Stimulated activated memory B cell treated with anti-CD40 and anti-IgM and Interleukin-4, amounts not matched to agents 10 μg/mL and 1 μg/mL and 100 μg/mL, for 72 hours (primary cell): ENCODE measurements around the gene TMA16.

Source experiments
- ATAC-seq: fragments of 150-1000 bp; cut with Tn5 transposase; 2 replicates; pipeline ENCODE4 v1.10.0; 2021
- H3K27ac Mint-ChIP-seq: one replicate; pipeline ENCODE4 v1.8.0; 2022; ENCODE audit warnings: mild to moderate bottlenecking, mixed read lengths
- H3K27me3 Mint-ChIP-seq: one replicate; pipeline ENCODE4 v1.8.0; 2022; ENCODE audit warnings: mixed read lengths
- H3K36me3 Mint-ChIP-seq: one replicate; pipeline ENCODE4 v1.8.0; 2022; ENCODE audit warnings: mixed read lengths
- H3K4me1 Mint-ChIP-seq: one replicate; pipeline ENCODE4 v1.8.0; 2022; ENCODE audit warnings: mixed read lengths
- H3K4me3 Mint-ChIP-seq: one replicate; pipeline ENCODE4 v1.8.0; 2022; ENCODE audit warnings: mild to moderate bottlenecking, moderate library complexity, mixed read lengths
- H3K9me3 Mint-ChIP-seq: one replicate; pipeline ENCODE4 v1.8.0; 2022; ENCODE audit warnings: mixed read lengths

Gene TMA16

DNA sequence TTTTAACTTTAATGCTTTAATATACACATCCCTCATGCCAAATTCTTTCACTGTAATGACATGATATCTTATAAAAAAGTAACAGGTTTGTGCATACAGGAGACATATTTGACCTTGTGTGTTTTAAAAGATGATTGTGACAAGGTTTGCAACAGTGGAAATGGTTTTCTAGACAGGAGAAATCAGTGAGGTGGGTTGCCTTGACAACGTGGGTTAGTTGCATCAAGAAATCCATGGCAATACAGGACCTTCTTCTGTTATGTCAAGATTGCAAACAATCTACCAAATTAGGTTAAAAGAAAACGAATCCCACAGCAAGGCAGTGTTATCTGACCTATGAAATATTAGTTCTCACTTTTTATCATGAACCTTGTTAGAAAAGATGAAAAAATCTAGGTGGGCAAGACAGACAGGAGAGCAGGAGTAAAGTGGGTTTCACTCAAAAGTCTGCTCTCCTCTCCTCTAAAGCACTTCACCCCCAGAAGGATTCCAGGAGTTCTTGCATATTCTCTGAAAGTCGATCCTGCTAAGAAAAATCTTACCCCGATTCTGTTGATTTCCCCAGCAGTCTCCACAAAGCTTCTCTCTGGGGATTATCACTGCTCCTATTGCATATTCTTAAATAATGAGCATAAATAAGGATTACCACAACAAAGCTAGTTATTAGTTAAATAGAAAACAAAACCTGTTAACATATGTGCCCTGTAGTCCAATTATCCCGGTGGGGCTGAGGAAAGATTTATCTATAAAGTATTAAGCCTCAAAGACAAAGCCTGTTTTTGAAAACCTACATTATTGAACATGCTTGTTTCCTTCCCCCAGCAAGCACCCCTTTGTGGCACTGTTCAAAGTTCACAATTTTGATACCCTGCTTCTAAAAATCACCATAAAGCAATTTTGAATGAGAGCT lies 71.0 kb downstream of the TMA16 start:
- Mint-ChIP-seq H3K27ac (peak overlapping the region; percentile 84), H3K4me3 (peak overlapping the region; percentile 57), H3K9me3 (peaks cover 11% of the 10 kb centered on the region), H3K27me3 (no peaks in the 10 kb centered on the region), H3K4me1 (peaks cover 68% of the 10 kb centered on the region), H3K36me3 (peaks cover 42% of the 10 kb centered on the region)
- ATAC-seq = no peak

DNA sequence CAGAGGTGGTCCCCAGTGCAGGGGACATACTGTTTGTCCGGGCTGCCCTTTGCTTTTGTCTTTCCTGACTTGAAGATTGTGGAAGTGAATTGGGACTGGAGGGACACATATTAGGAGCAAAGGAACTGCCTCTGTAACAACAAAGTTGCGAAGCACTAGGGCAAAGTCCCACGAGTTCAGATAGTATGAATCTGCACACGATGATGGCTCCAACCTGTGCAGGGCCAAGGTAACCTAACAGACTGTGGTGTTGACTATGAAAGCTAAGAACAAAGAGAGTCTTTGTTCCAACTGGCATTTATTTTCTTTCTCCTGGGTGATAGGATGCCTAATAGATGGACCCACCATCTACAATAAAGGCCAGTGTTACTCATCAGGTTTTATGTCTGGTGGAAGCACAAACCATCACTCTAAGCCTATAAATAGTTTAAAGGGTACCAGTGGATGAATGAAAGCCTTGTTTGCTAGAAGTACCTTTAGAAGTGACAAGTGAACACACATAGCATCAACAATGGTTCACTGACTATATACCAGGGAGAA lies 71.8 kb downstream of the TMA16 start:
- Mint-ChIP-seq H3K27me3 (no peaks in the 10 kb centered on the region), H3K27ac (peak overlapping the region; percentile 84), H3K4me3 (peak overlapping the region; percentile 57), H3K9me3 (peaks cover 14% of the 10 kb centered on the region), H3K36me3 (peaks cover 47% of the 10 kb centered on the region), H3K4me1 (peaks cover 77% of the 10 kb centered on the region)
- ATAC-seq = no peak

DNA sequence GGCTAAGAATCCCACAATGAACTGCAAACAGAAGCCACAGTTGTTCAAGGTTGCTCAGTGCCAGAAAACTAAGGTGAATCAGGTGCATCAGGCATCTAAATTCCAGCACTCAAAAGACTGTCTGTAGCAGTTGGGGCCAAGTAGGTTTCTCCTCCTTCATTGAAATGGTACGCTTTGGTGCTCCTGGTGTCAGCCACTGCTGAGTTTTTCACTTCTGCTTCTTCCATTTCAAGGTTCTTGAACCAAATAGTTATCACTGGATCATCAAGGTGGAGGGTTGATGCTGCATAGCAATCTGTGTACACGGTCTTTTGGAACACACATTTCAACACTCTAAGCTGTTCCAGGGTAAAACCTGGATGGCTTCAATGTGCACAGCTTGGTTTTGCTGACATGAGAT lies 74.4 kb downstream of the TMA16 start:
- Mint-ChIP-seq H3K27ac (peak overlapping the region; percentile 84), H3K4me1 (peaks cover 62% of the 10 kb centered on the region), H3K27me3 (no peaks in the 10 kb centered on the region), H3K4me3 (no peak overlapping the region), H3K36me3 (peaks cover 26% of the 10 kb centered on the region), H3K9me3 (peaks cover 8% of the 10 kb centered on the region)
- peak; percentile 90 for ATAC-seq
